Upper lobe of right lung (tissue), 1 donor: ENCODE results near the gene EIF4G3. TPM values are rescaled to one million over a fixed set of nuclear protein-coding genes. Genes with fewer than 3 reads are reported as not detected.

Experiments
- ATAC-seq: fragments of 200-7000 bp; cut with Tn5 transposase; one replicate; pipeline ENCODE4 v1.9.1; 2020; ENCODE audit warnings: mild to moderate bottlenecking, moderate library complexity
- DNase-seq: peaks from one replicate; pipeline ENCODE4 v3.0.0-alpha.2; 2020
- H3K27ac ChIP-seq: fragments of 200-600 bp; one replicate; pipeline ENCODE4 v1.8.0; 2022
- H3K27me3 ChIP-seq: fragments of 200-600 bp; one replicate; pipeline ENCODE4 v1.8.0; 2022; ENCODE audit warnings: mild to moderate bottlenecking
- H3K36me3 ChIP-seq: fragments of 200-600 bp; one replicate; pipeline ENCODE4 v1.8.0; 2022
- H3K4me1 ChIP-seq: fragments of 200-600 bp; one replicate; pipeline ENCODE4 v1.8.0; 2022
- H3K4me3 ChIP-seq: fragments of 200-600 bp; one replicate; pipeline ENCODE4 v1.8.0; 2022; ENCODE audit warnings: mild to moderate bottlenecking
- H3K9me3 ChIP-seq: fragments of 200-600 bp; one replicate; pipeline ENCODE4 v1.8.0; 2022
- intact Hi-C: fragments of 100-400 bp; cut with DNase I; formaldehyde crosslinking; loops from one replicate; pipeline ENCODE4 v1.11.0; 2022
- total RNA-seq: library from RNA; stranded (reverse); fragmentation: NEBNext Ultra II Directional; extraction: Animal tissue kit (Norgen Biotek cat#: 25700); gene quantifications from one replicate; pipeline ENCODE4 v1.2.1, GENCODE V29; 2021
- TF ChIP-seq, protein P1 (sequence below): fragments of 200-600 bp; IDR thresholded peaks from one replicate; pipeline ENCODE4 v1.8.0; 2022; ENCODE audit warnings: antibody characterized with exemption
- donor health status: DM: no; HTN: yes; CAD: no; lungs with severe emphysema.

Gene EIF4G3
- total RNA-seq, 1 donor from 2014 or later = 44.5 TPM

DNA sequence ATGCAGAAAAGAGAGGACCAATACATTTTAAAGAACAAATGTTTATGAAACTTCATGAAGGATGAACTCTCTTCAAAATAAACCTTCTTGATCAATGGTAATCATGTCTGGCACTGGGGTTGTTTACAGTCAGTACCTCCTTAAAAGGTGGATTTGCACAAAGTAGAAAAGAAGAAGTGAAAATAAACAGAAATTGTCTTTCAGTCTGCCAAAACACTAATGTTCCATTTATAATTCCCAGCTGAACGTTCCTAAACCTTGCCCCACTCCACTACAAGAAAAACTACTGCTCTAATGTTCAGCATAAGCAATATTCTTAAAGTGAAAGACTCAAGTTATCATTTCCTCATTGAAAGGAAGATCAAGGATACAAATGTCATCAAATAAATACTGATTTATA is 86.2 kb downstream of the EIF4G3 start:
- Histone ChIP-seq H3K36me3 (no peaks in the 10 kb centered on the region), H3K27ac (no peak overlapping the region), H3K27me3 (no peaks in the 10 kb centered on the region), H3K4me3 (no peak overlapping the region), H3K9me3 (no peaks in the 10 kb centered on the region), H3K4me1 (peaks cover 4% of the 10 kb centered on the region)
- TF ChIP-seq, protein P1, sequence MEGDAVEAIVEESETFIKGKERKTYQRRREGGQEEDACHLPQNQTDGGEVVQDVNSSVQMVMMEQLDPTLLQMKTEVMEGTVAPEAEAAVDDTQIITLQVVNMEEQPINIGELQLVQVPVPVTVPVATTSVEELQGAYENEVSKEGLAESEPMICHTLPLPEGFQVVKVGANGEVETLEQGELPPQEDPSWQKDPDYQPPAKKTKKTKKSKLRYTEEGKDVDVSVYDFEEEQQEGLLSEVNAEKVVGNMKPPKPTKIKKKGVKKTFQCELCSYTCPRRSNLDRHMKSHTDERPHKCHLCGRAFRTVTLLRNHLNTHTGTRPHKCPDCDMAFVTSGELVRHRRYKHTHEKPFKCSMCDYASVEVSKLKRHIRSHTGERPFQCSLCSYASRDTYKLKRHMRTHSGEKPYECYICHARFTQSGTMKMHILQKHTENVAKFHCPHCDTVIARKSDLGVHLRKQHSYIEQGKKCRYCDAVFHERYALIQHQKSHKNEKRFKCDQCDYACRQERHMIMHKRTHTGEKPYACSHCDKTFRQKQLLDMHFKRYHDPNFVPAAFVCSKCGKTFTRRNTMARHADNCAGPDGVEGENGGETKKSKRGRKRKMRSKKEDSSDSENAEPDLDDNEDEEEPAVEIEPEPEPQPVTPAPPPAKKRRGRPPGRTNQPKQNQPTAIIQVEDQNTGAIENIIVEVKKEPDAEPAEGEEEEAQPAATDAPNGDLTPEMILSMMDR = no peak
- peak; percentile 53 for ATAC-seq
- no peak for DNase-seq
- intact Hi-C loops = no loop called here

DNA sequence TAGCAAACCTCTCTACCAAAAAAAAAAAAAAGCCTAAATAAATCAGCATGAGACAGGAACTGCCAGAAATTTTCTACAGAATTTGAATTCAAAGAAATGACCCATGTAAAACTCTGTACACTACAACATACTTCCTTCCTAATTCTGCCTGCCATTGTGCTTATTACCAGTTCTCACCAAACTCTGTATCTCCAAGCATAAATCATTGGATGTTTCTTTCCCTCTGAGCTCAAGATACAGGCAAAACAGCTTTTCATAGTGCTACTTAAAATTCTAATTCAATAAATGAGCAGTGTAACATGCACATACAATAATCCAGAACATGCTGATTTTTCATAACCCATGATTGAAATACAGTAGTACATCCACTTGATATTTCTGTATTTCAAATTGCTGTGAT is 87.0 kb downstream of the EIF4G3 start:
- TF ChIP-seq, protein P1 = no peak
- no peak overlapping the region for H3K27ac ChIP-seq

DNA sequence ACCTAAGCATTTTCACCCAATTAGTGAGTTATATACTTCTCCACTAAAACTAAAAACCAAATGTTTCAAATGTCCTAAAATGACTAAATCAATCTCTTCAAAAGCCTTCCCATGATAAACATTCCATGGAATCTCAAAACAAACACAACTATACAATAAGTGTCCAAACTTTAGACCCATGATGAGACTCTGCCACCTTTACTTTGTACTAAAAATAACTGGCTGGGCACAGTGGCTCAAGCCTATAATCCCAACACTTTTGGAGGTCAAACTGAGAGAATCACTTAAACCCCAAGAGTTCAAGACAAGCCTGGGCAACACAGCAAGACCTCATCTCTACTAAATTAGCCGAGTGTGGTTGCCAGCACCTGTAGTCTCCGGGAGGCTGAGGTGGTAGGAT is 87.4 kb downstream of the EIF4G3 start:
- H3K27ac ChIP-seq = no peak overlapping the region
- intact Hi-C loops = no loop called here

More for the DNA sequence above, 87.0 kb downstream of the EIF4G3 start:
- Histone ChIP-seq H3K4me1 (peaks cover 4% of the 10 kb centered on the region), H3K27me3 (no peaks in the 10 kb centered on the region), H3K4me3 (no peak overlapping the region), H3K36me3 (no peaks in the 10 kb centered on the region), H3K9me3 (no peaks in the 10 kb centered on the region)
- DNase-seq = no peak
- intact Hi-C loops = no loop called here
- ATAC-seq = no peak

DNA sequence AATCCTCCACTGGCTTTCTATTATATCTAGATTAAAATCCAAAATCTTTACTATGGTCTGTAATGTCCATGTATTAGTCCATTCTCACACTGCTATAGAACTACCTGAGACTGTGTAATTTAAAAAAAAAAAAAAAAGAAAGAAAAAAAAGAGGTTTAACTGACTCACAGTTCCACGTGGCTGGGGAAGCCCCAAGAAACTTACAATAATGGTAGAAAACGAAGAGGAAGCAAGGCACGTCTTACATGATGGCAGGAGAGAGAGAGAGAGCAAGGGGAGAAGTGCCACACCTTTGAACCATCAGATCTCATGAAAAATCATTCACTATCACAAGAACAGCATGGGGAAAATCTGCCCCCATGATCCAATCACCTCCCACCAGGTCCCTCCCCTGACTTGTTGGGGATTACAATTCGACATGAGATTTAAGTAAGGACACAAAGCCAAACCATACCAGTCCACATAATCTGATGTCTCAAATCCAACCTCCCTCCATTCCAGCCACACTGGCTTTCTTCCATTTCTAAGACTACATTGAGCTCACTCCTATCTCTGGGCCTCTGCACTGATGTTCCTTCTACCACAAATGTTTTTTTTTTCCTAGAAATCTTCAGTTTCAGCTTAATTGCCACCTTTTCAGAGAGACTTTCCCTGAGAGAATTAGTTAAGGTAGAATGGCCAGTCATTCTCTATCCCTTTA is 92.4 kb downstream of the EIF4G3 start:
- TF ChIP-seq, protein P1 = no peak
- Histone ChIP-seq H3K27ac (no peak overlapping the region), H3K36me3 (no peaks in the 10 kb centered on the region), H3K27me3 (no peaks in the 10 kb centered on the region), H3K4me3 (no peak overlapping the region), H3K4me1 (no peaks in the 10 kb centered on the region), H3K9me3 (no peaks in the 10 kb centered on the region)
- ATAC-seq (no peak), DNase-seq (no peak)
- intact Hi-C loops = no loop called here

More for the DNA sequence above, 87.4 kb downstream of the EIF4G3 start:
- H3K9me3 ChIP-seq = no peaks in the 10 kb centered on the region
- H3K4me1 ChIP-seq = peaks cover 4% of the 10 kb centered on the region
- no peak for DNase-seq
- no peaks in the 10 kb centered on the region for H3K27me3 ChIP-seq
- H3K4me3 ChIP-seq = no peak overlapping the region
- H3K36me3 ChIP-seq = no peaks in the 10 kb centered on the region
- TF ChIP-seq, protein P1 = no peak
- no peak for ATAC-seq

DNA sequence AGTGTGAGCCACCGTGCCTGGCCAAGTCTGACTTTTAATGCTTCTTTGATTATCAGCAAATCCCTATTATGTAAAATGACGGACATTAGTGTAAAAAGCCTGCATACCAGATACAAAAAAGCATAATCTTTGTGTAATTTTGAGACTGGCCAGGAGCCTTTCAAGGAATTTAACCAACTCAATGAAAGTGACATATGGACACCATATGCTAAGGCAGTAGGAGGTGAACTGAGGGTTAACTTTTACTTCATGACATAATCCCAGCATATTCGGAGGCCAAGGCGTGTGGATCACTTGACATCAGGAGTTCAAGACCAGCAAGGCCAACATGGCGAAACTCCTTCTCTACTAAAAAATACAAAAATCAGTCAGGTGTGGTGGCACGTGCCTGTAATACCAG is 94.6 kb downstream of the EIF4G3 start:
- intact Hi-C loops = no loop called here
- DNase-seq (no peak), ATAC-seq (no peak)
- TF ChIP-seq, protein P1 = no peak
- no peaks in the 10 kb centered on the region for H3K4me1 ChIP-seq
- H3K27ac ChIP-seq = no peak overlapping the region
- H3K27me3 ChIP-seq = no peaks in the 10 kb centered on the region
- H3K9me3 ChIP-seq = no peaks in the 10 kb centered on the region
- H3K4me3 ChIP-seq = no peak overlapping the region
- no peaks in the 10 kb centered on the region for H3K36me3 ChIP-seq

DNA sequence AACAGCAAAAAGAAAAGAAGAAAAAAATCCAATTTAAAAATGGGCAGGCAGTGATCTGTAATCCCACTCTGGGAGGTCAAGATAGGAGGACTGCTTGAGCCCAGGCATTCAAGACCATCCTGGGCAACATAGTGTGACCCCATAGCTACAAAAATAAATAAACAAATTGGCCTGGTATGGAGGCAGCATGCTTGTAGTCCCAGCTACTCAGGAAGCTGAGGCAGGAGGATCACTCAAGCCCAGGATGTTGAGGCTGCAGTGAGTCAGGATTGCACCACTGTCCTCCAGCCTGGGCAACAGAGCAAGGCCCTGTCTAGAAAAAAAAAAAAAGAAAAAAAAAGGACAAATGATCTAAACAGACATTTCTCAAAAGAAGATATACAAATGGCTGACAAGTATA is 99.6 kb downstream of the EIF4G3 start:
- ATAC-seq (peak; percentile 48), DNase-seq (no peak)
- no peak overlapping the region for H3K4me3 ChIP-seq
- peaks cover 7% of the 10 kb centered on the region for H3K4me1 ChIP-seq
- no peak overlapping the region for H3K27ac ChIP-seq
- no peaks in the 10 kb centered on the region for H3K9me3 ChIP-seq
- intact Hi-C loops = no loop called here
- no peaks in the 10 kb centered on the region for H3K36me3 ChIP-seq
- TF ChIP-seq, protein P1 = no peak
- H3K27me3 ChIP-seq = no peaks in the 10 kb centered on the region
